Colonic mucosa (tissue), 4 donors: ENCODE data around the gene NME3. TPM values are rescaled to one million over a fixed set of nuclear protein-coding genes. Genes with fewer than 3 reads are reported as not detected.

Experiments
- DNase-seq: peaks from one replicate; pipeline ENCODE4 v3.0.0-alpha.2; 2020
- H3K27ac ChIP-seq: fragments of 200-600 bp; one replicate; pipeline ENCODE4 v1.8.0; 2021
- H3K27me3 ChIP-seq: fragments of 200-600 bp; one replicate; pipeline ENCODE4 v1.8.0; 2021
- H3K36me3 ChIP-seq: fragments of 200-600 bp; one replicate; pipeline ENCODE4 v1.8.0; 2021
- H3K4me1 ChIP-seq: fragments of 200-600 bp; one replicate; pipeline ENCODE4 v1.8.0; 2021; ENCODE audit warnings: mild to moderate bottlenecking
- H3K4me3 ChIP-seq: fragments of 200-600 bp; one replicate; pipeline ENCODE4 v1.8.0; 2021
- H3K9ac ChIP-seq, 2 donors: one replicate each; pipeline ENCODE4 v1.7.0; 2013; ENCODE audit warnings: control low read depth in 2 of 2, low read depth in 2 of 2, low read length in 2 of 2
- H3K9me3 ChIP-seq: fragments of 200-600 bp; one replicate; pipeline ENCODE4 v1.8.0; 2021
- CTCF ChIP-seq: fragments of 200-600 bp; IDR thresholded peaks from one replicate; pipeline ENCODE4 v1.8.0; 2022; ENCODE audit warnings: antibody characterized with exemption, mild to moderate bottlenecking
- intact Hi-C: fragments of 100-400 bp; cut with DNase I; formaldehyde crosslinking; loops from one replicate; pipeline ENCODE4 v1.14.1; 2022
- total RNA-seq, 2 donors: library from RNA; stranded (reverse); fragmentation: NEBNext Ultra II Directional in 1 of 2; extraction: Animal tissue kit (Norgen Biotek cat#: 25700) in 1 of 2; gene quantifications; one replicate each; pipeline ENCODE4 v1.2.1, GENCODE V29; 2021
- donor health status: healthy.
- donor health status: DM: no; HTN: no; CAD: no.
- donor health status: DM: no; HTN: no; CAD: no.

Gene NME3
- total RNA-seq, 2 donors from 2014 or later: 61.3 to 79.7 TPM

- intact Hi-C loops: no loop called here
- TF ChIP-seq CTCF: no peak
- peak; percentile 15 for DNase-seq
- Histone ChIP-seq H3K27ac (no peak overlapping the region), H3K9me3 (no peaks in the 10 kb centered on the region), H3K27me3 (no peaks in the 10 kb centered on the region), H3K36me3 (no peaks in the 10 kb centered on the region), H3K9ac (no peak overlapping the region), H3K4me1 (no peaks in the 10 kb centered on the region), H3K4me3 (no peak overlapping the region)
These were observed 19.4 kb upstream of the NME3 start for GRCh38 chr16:1790611-1791255.

- Histone ChIP-seq H3K36me3 (no peaks in the 10 kb centered on the region), H3K9me3 (no peaks in the 10 kb centered on the region), H3K4me1 (no peaks in the 10 kb centered on the region), H3K9ac (no peak overlapping the region), H3K4me3 (no peak overlapping the region), H3K27ac (no peak overlapping the region), H3K27me3 (no peaks in the 10 kb centered on the region)
- no peak for DNase-seq
- intact Hi-C loops: no loop called here
- TF ChIP-seq CTCF: no peak
These were observed 18.9 kb upstream of the NME3 start for GRCh38 chr16:1790261-1790610.

- DNase-seq: peak; percentile 17
- no peak overlapping the region for H3K4me3 ChIP-seq
- H3K27me3 ChIP-seq: no peaks in the 10 kb centered on the region
- H3K27ac ChIP-seq: no peak overlapping the region
- no peaks in the 10 kb centered on the region for H3K36me3 ChIP-seq
- intact Hi-C loops: no loop called here
- TF ChIP-seq CTCF: no peak
- H3K4me1 ChIP-seq: no peaks in the 10 kb centered on the region
- no peaks in the 10 kb centered on the region for H3K9me3 ChIP-seq
- no peak overlapping the region for H3K9ac ChIP-seq
These were observed 18.3 kb upstream of the NME3 start for GRCh38 chr16:1789643-1790045.

GRCh38 chr16:1788708-1789100 is 17.4 kb upstream of the NME3 start:
- H3K36me3 ChIP-seq: no peaks in the 10 kb centered on the region
- H3K27ac ChIP-seq: no peak overlapping the region
- H3K4me1 ChIP-seq: no peaks in the 10 kb centered on the region
- TF ChIP-seq CTCF: no peak
- H3K4me3 ChIP-seq: no peak overlapping the region
- peak overlapping the region in 1 of 2 donors; percentile 12 for H3K9ac ChIP-seq
- DNase-seq: no peak
- H3K9me3 ChIP-seq: no peaks in the 10 kb centered on the region
- H3K27me3 ChIP-seq: no peaks in the 10 kb centered on the region
- intact Hi-C loops: no loop called here

- H3K27me3 ChIP-seq: no peaks in the 10 kb centered on the region
- TF ChIP-seq CTCF: no peak
- H3K36me3 ChIP-seq: no peaks in the 10 kb centered on the region
- H3K27ac ChIP-seq: no peak overlapping the region
- no peaks in the 10 kb centered on the region for H3K4me1 ChIP-seq
- H3K9me3 ChIP-seq: no peaks in the 10 kb centered on the region
- intact Hi-C loops: no loop called here
- no peak for DNase-seq
- no peak overlapping the region for H3K4me3 ChIP-seq
- H3K9ac ChIP-seq: no peak overlapping the region
These were observed 16.9 kb upstream of the NME3 start for GRCh38 chr16:1788095-1788707.
